Prostate gland (tissue), 2 donors: Measurements from ENCODE around the gene ZSWIM6.

Source experiments
- CTCF ChIP-seq, 4 experiments: fragments of 200-600 bp in 2 of 4; fragments of 450-650 bp in 2 of 4; sonication (generic) in 2 of 4; IDR thresholded peaks; 1 replicate in 3 of 4; 2 replicates in 1 of 4; pipeline ENCODE4 v1.5.1; 2016 to 2019; ENCODE audit warnings: antibody characterized with exemption in 4 of 4, mild to moderate bottlenecking in 2 of 4, moderate library complexity in 2 of 4
- POLR2A ChIP-seq: fragments of 450-650 bp; IDR thresholded peaks from one replicate; pipeline ENCODE4 v1.6.1; 2016; ENCODE audit warnings: antibody characterized with exemption, mild to moderate bottlenecking

- no peak for TF ChIP-seq CTCF (IDR thresholded peaks at IDR 0.05)
- TF ChIP-seq POLR2A: no peak
Measured at GRCh38 chr5:61536922-61537321, 204.9 kb downstream of the ZSWIM6 start.
